K562 (cell line): Measurements from ENCODE around the gene CPTP. TPM values are rescaled to one million over a fixed set of nuclear protein-coding genes. Genes with fewer than 3 reads are reported as not detected.

ENCODE experiments used
- ATF1 ChIP-seq, 2 experiments: fragments of 450-650 bp in 1 of 2; IDR thresholded peaks; 2 replicates each; pipeline ENCODE4 v1.6.1; 2016; ENCODE audit warnings: missing compliant biosample characterization in 1 of 2, missing genetic modification characterization in 1 of 2
- BMI1 ChIP-seq: fragments of 150-350 bp; IDR thresholded peaks from 2 replicates; pipeline ENCODE4 v1.6.1; 2014; ENCODE audit warnings: low read length
- CEBPG ChIP-seq, 3 experiments: fragments of 200-800 bp in 1 of 3; sonication (Bioruptor generic) in 1 of 3; sonication (generic) in 1 of 3; formaldehyde crosslinking in 1 of 3; IDR thresholded peaks in 2 of 3; conservative IDR thresholded peaks in 1 of 3; 2 replicates each; pipeline versions ENCODE4 v1.6.1 to v1.8.0; 2016 to 2022; ENCODE audit warnings: missing compliant biosample characterization in 2 of 3, missing genetic modification characterization in 2 of 3, mild to moderate bottlenecking in 1 of 3, missing genetic modification reagents in 1 of 3
- E4F1 ChIP-seq: fragments of 250-450 bp; sonication (Bioruptor Pico); IDR thresholded peaks from 2 replicates; pipeline ENCODE4 v1.5.0; 2021; ENCODE audit warnings: mild to moderate bottlenecking, borderline replicate concordance
- ETS1 ChIP-seq: conservative IDR thresholded peaks from 2 replicates; pipeline ENCODE4 v1.6.1; 2011; ENCODE audit warnings: low read depth, mild to moderate bottlenecking, low read length; ENCODE audit not compliant: control insufficient read depth
- MAZ ChIP-seq, 2 experiments: fragments of 450-650 bp in 1 of 2; sonication (generic) in 1 of 2; formaldehyde crosslinking; IDR thresholded peaks in 1 of 2; conservative IDR thresholded peaks in 1 of 2; 2 replicates each; pipeline versions ENCODE4 v1.4.0 to v1.5.0; 2020; ENCODE audit warnings: mild to moderate bottlenecking in 1 of 2, missing genetic modification reagents in 1 of 2
- MCM2 ChIP-seq: fragments of 450-650 bp; IDR thresholded peaks from 2 replicates; pipeline ENCODE4 v1.6.1; 2017; ENCODE audit warnings: low read depth, mild to moderate bottlenecking
- MEIS2 ChIP-seq: fragments of 450-650 bp; IDR thresholded peaks from 2 replicates; pipeline ENCODE4 v1.6.1; 2014; ENCODE audit warnings: mild to moderate bottlenecking; ENCODE audit not compliant: partially characterized antibody
- NCOA6 ChIP-seq: fragments of 450-650 bp; IDR thresholded peaks from 2 replicates; pipeline ENCODE4 v1.6.1; 2017; ENCODE audit warnings: mild to moderate bottlenecking
- POLR2H ChIP-seq: IDR thresholded peaks from 2 replicates; pipeline ENCODE4 v1.6.1; 2016; ENCODE audit warnings: missing genetic modification characterization, low read depth, mild to moderate bottlenecking, control low read depth, missing compliant biosample characterization, moderate library complexity
- RUNX1 ChIP-seq: sonication (generic); IDR thresholded peaks from 2 replicates; pipeline ENCODE4 v1.6.1; 2016; ENCODE audit warnings: antibody characterized with exemption, low read depth
- SAFB2 ChIP-seq: fragments of 200-400 bp; formaldehyde crosslinking; IDR thresholded peaks from 2 replicates; pipeline ENCODE4 v1.6.1; 2018; ENCODE audit warnings: borderline replicate concordance, low read length, low read depth, moderate library complexity; ENCODE audit not compliant: severe bottlenecking
- SRF ChIP-seq, 2 experiments: fragments of 250-450, 450-650 bp in 1 of 2; sonication (Bioruptor Pico) in 1 of 2; sonication (generic) in 1 of 2; formaldehyde crosslinking; IDR thresholded peaks; 2 replicates each; pipeline versions ENCODE4 v1.5.0 to v1.5.1; 2020 to 2022; ENCODE audit warnings: mild to moderate bottlenecking in 1 of 2, missing genetic modification reagents in 1 of 2
- TEAD4 ChIP-seq, 2 experiments: sonication (generic) in 1 of 2; formaldehyde crosslinking in 1 of 2; IDR thresholded peaks; 2 replicates each; pipeline versions ENCODE4 v1.6.1 to v1.8.0; 2012 to 2022; ENCODE audit warnings: borderline replicate concordance in 1 of 2, inconsistent platforms in 1 of 2, low read length in 1 of 2, mild to moderate bottlenecking in 1 of 2, missing genetic modification reagents in 1 of 2
- ZFP1 ChIP-seq: fragments of 450-650 bp; formaldehyde crosslinking; IDR thresholded peaks from 2 replicates; pipeline ENCODE4 v1.4.0; 2020; ENCODE audit warnings: mild to moderate bottlenecking, mixed read lengths
- polyA plus RNA-seq, 8 experiments: library from polyadenylated mRNA; depleted of rRNA in 4 of 8; stranded (reverse) in 5 of 8; unstranded in 3 of 8; fragments of >200 nt; fragmentation: Nextera tagmentation in 2 of 8; fragmentation: Illumina TruSeq in 1 of 8; extraction: Ambion mirVana in 2 of 8; extraction: Trizol in 1 of 8; gene quantifications; 2 replicates each; pipeline versions ENCODE4 v1.2.1 to v1.2.3, GENCODE V29; 2011 to 2014; ENCODE audit warnings: inconsistent platforms in 1 of 8, missing spikeins in 1 of 8
- total RNA-seq, 7 experiments: library from RNA; depleted of rRNA in 6 of 7; stranded (reverse); fragments of >200 nt in 6 of 7; fragmentation: Illumina TruSeq in 2 of 7; extraction: Trizol in 2 of 7; gene quantifications; 2 replicates each; pipeline versions ENCODE4 v1.2.1 to v1.2.3, GENCODE V29; 2011 to 2021; ENCODE audit warnings: low replicate concordance in 1 of 7
- TF ChIP-seq, protein P1 (sequence below): fragments of 450-650 bp; formaldehyde crosslinking; IDR thresholded peaks from 2 replicates; pipeline ENCODE4 v1.4.0; 2022; ENCODE audit warnings: missing genetic modification characterization
- TF ChIP-seq, protein P2 (sequence below): fragments of 250-450 bp; sonication (Bioruptor Pico); IDR thresholded peaks from 2 replicates; pipeline ENCODE4 v1.4.0; 2020

The CPTP gene
- total and polyA plus RNA-seq, 9 of the 15 experiments (the other 6 are each of a cell fraction or from before 2014, with no cell fraction given) = 0.11 to 25.8 (median 3.5) TPM

DNA sequence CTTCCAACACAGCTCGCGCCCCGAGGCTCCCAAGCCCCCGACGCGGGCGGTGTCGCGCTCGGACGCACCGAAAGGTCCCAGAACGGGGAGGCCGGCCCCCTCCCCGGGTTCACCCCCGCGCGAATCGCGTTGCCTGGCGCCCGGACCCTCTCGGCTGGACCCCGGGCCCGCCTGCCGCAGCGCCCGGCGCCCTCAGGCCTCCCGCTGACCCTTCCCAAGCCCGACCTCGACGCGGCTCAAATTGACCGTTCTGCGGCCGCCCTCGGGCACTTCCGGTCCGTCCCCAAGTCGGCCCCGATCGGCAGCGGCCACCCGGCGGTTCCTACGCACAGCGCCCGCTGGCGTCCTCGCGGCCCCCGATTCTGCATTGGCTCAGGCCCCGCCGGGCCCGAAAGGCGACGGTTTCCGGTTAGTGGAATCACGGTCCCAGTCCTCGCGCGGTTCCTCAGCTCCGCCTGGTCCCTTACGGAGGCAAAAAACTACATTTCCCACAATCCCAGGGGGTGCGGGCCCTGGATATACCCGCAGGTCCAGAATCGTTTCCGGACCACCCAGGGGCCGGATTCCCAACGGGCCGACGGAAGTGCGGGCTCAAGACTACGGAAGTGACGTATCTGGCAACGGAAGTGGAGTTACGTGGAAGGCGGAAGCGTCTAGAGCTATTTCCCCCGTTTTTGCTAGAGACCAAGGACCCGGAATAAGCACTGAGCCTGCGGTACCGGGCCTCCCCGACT lies 50.5 kb downstream of the CPTP start, which contains the start of gene AURKAIP1 (continued):
- no peak for TF ChIP-seq ZFP1 (CRISPR knock-in tag)
- no peak for TF ChIP-seq MCM2
- TF ChIP-seq NCOA6 = no peak
- peak; percentile 93 for TF ChIP-seq POLR2H (tag)
- no peak for TF ChIP-seq SAFB2
- peak; percentile 91; the same call in 1 of the 2 replicates for TF ChIP-seq ETS1
- TF ChIP-seq RUNX1 = peak; percentile 30; the same call in 1 of the 2 replicates
- TF ChIP-seq, protein P1, sequence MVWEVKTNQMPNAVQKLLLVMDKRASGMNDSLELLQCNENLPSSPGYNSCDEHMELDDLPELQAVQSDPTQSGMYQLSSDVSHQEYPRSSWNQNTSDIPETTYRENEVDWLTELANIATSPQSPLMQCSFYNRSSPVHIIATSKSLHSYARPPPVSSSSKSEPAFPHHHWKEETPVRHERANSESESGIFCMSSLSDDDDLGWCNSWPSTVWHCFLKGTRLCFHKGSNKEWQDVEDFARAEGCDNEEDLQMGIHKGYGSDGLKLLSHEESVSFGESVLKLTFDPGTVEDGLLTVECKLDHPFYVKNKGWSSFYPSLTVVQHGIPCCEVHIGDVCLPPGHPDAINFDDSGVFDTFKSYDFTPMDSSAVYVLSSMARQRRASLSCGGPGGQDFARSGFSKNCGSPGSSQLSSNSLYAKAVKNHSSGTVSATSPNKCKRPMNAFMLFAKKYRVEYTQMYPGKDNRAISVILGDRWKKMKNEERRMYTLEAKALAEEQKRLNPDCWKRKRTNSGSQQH = peak; percentile 61; the same call in 1 of the 2 replicates
- TF ChIP-seq SRF (CRISPR knock-in tag; IDR thresholded peaks at IDR 0.05) = peak in 1 of 2 experiments; percentile 87; a peak in 2 of 4 replicates
- peak; percentile 29; the same call in 1 of the 2 replicates for TF ChIP-seq BMI1
- TF ChIP-seq, protein P2, sequence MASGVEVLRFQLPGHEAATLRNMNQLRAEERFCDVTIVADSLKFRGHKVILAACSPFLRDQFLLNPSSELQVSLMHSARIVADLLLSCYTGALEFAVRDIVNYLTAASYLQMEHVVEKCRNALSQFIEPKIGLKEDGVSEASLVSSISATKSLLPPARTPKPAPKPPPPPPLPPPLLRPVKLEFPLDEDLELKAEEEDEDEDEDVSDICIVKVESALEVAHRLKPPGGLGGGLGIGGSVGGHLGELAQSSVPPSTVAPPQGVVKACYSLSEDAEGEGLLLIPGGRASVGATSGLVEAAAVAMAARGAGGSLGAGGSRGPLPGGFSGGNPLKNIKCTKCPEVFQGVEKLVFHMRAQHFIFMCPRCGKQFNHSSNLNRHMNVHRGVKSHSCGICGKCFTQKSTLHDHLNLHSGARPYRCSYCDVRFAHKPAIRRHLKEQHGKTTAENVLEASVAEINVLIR = peak; percentile 92
- TF ChIP-seq TEAD4 (IDR thresholded peaks at IDR 0.05; ENCODE audit: low read length) = peak; percentile 57; the same call in 1 of the 2 replicates
- TF ChIP-seq TEAD4 (CRISPR knock-in tag; IDR thresholded peaks at IDR 0.05; ENCODE audit: borderline replicate concordance) = no peak
- no peak for TF ChIP-seq CEBPG (CRISPR knock-in tag; IDR thresholded peaks at IDR 0.05)
- TF ChIP-seq CEBPG (tag; conservative IDR thresholded peaks at IDR 0.05 in 1 of 2, IDR thresholded peaks at IDR 0.05 in 1 of 2) = no peak
- peak; percentile 99 to 100 for TF ChIP-seq MAZ (CRISPR knock-in tag; conservative IDR thresholded peaks at IDR 0.05 in 1 of 2, IDR thresholded peaks at IDR 0.05 in 1 of 2)
- peak; percentile 26; the same call in 1 of the 2 replicates for TF ChIP-seq E4F1 (CRISPR knock-in tag)
- TF ChIP-seq MEIS2 = no peak
- TF ChIP-seq ATF1 (CRISPR knock-in tag; IDR thresholded peaks at IDR 0.05) = peak; percentile 65
- peak; percentile 98 for TF ChIP-seq ATF1 (tag; IDR thresholded peaks at IDR 0.05)
